ENCODE measurements around the gene DNAH10.

DNA sequence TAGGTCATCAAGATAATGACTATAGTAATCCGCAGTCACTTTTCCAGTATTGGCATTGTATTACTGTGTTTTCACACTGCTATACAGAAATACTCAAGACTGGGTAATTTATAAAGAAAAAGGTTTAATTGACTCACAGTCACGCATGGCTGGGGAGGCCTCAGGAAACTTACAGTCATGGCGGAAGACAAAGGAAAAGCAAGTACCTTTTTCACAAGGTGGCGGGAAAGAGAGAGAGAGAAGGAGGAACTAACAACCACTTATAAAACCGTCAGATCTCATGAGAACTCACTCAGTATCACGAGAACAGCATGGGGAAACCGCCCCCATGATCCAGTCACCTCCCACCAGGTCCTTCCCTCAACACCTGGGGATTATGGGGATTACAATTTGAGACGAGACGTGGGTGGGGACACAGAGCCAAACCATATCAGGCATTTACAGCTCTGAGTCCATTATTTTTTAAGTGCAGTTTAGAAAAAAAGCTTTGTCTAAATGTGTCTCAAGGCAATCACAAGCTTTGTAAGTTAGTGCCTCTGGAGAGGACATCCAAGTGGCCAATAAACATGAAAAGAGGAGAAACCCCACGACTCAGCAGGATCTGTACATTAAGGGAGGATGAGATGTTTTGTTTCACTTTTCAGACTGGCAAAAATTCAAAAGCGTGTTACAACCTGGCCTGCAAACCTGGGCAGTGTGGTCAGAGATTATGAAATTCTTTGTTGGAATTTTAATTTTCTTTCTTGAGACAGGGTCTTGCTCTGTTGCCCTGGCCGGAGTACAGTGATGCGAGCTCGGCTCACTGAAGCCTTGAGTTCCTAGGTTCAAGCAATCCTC, 82.0 kb downstream of the DNAH10 start:
- TF ChIP-seq, protein P1, sequence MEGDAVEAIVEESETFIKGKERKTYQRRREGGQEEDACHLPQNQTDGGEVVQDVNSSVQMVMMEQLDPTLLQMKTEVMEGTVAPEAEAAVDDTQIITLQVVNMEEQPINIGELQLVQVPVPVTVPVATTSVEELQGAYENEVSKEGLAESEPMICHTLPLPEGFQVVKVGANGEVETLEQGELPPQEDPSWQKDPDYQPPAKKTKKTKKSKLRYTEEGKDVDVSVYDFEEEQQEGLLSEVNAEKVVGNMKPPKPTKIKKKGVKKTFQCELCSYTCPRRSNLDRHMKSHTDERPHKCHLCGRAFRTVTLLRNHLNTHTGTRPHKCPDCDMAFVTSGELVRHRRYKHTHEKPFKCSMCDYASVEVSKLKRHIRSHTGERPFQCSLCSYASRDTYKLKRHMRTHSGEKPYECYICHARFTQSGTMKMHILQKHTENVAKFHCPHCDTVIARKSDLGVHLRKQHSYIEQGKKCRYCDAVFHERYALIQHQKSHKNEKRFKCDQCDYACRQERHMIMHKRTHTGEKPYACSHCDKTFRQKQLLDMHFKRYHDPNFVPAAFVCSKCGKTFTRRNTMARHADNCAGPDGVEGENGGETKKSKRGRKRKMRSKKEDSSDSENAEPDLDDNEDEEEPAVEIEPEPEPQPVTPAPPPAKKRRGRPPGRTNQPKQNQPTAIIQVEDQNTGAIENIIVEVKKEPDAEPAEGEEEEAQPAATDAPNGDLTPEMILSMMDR (IDR thresholded peaks at IDR 0.05; ENCODE audit: insufficient read depth, low read depth, low read length) = no peak
- TF ChIP-seq EZH2 (IDR thresholded peaks at IDR 0.05; ENCODE audit: insufficient read depth, low read length) = no peak

Measured in astrocyte (in vitro differentiated cells and primary cell).